Breast epithelium (tissue), 3 donors: ENCODE measurements around the gene CDH13.

Experiments
- POLR2A ChIP-seq: fragments of 450-650 bp; IDR thresholded peaks from one replicate; pipeline ENCODE4 v1.6.1; 2016; ENCODE audit warnings: antibody characterized with exemption, mild to moderate bottlenecking, moderate library complexity
- POLR2AphosphoS5 ChIP-seq, 3 donors: sonication (generic); formaldehyde crosslinking; IDR thresholded peaks; one replicate each; pipeline ENCODE4 v1.6.1; 2017; ENCODE audit warnings: antibody characterized with exemption in 3 of 3
- TF ChIP-seq, protein P1 (sequence below), 3 donors: fragments of 450-650 bp; IDR thresholded peaks; one replicate each; pipeline ENCODE4 v1.5.1; 2016 to 2017; ENCODE audit warnings: antibody characterized with exemption in 3 of 3, mild to moderate bottlenecking in 3 of 3, moderate library complexity in 3 of 3

DNA sequence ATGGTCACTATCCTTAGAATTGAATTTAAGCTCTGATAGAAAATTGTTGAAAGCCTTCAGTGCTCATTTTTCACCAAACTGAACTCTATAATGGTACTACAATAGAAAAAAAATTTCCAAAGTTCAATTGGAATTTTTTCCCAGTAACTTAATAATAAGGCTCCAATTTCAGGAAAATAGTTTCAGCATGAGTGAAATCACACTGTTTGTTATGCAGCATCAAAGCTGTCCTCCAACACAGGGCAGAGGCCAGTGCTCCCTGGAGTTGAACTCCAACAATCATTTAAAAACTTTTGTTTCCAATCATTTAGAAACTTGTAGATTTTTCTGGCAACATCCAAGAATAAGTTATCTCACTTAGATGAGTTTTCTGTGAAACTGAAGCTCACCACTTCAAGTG is 1077.9 kb downstream of the CDH13 start:
- TF ChIP-seq POLR2A (no peak), POLR2AphosphoS5 (IDR thresholded peaks at IDR 0.05) (no peak)
- TF ChIP-seq, protein P1, sequence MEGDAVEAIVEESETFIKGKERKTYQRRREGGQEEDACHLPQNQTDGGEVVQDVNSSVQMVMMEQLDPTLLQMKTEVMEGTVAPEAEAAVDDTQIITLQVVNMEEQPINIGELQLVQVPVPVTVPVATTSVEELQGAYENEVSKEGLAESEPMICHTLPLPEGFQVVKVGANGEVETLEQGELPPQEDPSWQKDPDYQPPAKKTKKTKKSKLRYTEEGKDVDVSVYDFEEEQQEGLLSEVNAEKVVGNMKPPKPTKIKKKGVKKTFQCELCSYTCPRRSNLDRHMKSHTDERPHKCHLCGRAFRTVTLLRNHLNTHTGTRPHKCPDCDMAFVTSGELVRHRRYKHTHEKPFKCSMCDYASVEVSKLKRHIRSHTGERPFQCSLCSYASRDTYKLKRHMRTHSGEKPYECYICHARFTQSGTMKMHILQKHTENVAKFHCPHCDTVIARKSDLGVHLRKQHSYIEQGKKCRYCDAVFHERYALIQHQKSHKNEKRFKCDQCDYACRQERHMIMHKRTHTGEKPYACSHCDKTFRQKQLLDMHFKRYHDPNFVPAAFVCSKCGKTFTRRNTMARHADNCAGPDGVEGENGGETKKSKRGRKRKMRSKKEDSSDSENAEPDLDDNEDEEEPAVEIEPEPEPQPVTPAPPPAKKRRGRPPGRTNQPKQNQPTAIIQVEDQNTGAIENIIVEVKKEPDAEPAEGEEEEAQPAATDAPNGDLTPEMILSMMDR (IDR thresholded peaks at IDR 0.05) = no peak
